HG02798 (cell line): ENCODE data around the gene PERM1.
A peak's percentile ranks its signal among the peaks of the same experiment; 100 is the strongest.
"Not testable (repeated sequence)": the region's sequence is repeated elsewhere in the genome, so short reads cannot be mapped to it uniquely, and the experiment has no call there.

Source experiments
- ATAC-seq: cut with Tn5 transposase; IDR thresholded peaks from one replicate; pipeline ENCODE4 v1.9.1; 2021; ENCODE audit warnings: mild to moderate bottlenecking; ENCODE audit not compliant: unreplicated experiment, poor library complexity

The PERM1 gene

DNA sequence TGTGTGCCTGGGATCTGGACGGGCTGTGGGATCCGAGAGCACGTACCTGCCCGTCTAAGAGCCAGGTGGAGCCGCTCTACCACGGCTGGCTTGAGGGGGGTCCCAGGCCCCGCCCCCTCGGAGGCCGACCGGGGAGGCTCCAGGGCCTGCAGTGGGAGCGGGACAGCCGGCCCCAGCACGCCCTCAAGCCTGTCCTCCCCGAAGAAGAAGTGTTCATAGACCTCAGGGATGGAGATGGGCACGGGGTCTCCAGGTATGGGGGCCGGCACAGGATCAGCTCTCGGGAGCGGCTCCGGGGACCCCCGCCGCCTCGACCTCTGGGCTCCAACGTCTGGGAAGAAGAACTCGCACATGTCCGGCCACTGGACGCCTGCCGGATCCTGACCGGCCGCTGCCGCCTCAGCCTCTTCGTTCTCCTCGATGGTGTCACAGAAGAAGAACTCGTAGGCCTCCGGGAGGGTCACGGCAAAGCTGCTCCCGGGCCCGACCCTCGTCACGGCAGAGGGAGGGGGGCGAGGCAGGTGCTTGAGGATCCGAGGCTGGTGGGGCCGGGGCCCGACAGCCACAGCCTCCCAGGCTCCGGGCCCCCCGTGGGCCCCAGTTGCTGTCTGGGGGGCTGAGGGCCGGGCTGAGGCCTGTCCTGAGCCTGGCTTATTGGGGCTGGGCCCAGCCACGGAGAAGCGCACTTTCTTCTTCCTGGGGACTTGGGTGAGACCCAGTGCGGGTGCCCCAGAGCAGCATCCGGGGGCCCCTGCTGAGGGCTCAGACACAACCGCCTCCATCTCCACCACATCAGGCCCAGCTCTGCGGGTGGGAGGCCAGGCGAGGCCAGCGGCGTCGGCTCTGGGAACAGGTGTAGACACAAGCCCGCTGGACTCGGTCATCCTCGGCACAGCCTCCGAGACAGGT is 2.8 kb downstream of the PERM1 start:
- ATAC-seq: no peak

DNA sequence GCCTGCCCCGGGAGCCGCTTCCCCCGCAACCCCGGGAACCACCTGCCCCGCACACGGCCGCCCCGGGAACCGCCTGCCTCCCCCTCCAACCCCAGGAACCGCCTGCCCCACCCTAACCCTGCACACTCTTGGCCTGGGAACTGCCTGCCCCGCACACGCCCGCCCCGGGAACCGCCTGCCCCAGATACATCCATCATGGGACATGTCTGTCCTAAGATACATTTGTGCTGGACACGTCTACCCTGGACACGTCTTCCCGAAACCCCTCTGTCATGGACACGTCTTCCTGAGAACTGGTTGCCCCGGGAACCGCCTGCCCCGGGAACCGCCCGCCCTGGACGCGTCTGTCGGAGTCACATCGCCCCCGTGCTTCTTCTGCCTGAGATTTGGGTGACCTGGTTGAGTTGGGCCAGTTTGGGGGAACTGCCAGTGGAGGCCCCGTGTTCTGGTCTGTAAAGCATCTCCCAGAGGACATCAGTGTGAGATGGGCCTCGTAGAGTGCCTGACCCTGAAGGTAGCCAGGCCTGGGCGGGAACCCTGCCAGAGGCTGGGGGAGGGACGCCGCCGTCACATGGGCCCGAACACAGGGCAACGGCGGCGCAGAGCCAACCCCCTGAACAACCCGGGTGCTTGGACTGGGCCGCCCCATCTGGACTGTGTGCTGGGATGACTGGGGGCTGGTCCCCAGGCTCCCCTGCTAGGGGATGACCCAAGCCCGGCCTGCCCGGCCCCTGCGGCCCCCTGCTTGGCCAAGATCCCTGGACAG is 3.6 kb downstream of the PERM1 start:
- no peak for ATAC-seq

DNA sequence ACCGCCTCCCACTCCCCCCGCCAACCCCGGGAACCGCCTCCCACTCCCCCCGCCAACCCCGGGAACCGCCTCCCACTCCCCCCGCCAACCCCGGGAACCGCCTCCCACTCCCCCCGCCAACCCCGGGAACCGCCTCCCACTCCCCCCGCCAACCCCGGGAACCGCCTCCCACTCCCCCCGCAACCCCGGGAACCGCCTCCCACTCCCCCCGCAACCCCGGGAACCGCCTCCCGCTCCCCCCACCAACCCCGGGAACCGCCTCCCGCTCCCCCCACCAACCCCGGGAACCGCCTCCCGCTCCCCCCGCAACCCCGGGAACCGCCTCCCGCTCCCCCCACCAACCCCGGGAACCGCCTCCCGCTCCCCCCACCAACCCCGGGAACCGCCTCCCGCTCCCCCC is 5.1 kb downstream of the PERM1 start:
- not testable (repeated sequence) for ATAC-seq

DNA sequence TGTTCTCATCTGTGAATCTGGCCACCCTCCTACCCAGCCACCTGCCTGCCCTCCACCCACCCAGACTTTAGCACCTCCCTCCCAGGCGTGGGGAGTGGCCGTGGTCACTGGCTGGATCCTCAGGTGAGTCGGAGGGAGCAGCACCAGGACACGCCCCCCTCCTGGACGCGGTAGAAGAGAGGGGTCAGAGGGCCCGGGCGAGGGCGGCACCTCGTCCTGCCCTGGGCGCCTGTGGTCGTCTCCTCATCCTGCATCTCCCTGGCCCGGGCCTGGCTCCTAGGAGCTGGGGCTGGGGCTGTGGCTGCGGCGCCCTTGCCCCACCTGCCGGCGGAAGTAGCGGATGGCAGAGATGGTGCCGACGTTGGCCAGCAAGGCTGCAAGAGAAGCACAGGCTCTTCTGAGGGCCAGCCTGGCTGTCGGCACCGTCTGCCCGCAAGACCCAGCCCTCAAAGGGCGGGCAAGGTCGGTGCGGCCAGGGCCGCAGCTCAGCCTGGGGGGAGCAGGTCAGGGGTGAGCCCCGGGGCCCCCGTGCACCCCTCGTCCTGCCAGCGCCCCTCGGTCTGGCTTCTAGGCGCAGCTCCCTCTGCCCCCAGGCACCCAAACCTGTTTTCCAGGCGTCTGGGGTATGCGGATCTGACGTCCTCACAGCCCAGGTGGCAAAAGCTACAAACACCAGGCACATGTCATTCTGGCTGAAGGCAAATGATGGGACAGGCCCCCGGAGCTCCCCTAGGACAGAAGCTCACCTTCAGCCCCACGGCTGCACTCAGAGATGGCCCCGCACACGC is 5.8 kb downstream of the PERM1 start:
- ATAC-seq: peak; percentile 49

GRCh38 chr1:975365-975764 is 6.5 kb downstream of the PERM1 start:
- no peak for ATAC-seq

DNA sequence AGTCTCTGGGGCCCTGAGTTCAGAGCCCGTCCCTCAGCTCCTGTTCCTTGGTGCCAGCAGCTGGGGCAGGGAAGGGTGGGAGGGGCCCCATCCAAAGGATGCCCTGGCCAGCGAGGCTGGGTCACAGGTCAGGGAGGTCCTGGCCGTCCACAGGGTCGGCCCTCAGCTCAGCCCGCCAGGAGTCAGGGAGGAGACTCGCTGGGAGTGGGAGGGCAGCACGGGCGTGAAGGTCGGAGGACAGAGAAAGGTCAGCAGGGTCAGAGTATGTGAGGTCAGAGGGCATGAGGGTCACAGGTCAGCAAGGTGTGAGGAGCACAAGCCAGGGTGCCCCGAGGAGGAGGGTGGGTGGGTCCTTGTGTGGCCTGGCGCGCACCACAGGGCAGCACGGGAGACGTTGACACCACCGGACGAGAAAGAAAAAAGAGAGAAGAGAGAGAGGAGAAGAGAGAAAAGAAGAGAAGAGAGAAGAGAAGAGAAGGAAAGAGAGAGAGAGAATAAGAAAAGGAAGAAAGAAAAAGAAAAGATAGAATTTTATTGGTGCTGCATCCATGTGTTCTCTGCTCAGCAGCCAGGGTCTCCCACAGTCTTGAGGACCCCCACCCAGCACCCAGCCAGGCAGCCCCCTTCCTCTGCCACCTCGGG is 7.1 kb downstream of the PERM1 start:
- ATAC-seq: no peak

DNA sequence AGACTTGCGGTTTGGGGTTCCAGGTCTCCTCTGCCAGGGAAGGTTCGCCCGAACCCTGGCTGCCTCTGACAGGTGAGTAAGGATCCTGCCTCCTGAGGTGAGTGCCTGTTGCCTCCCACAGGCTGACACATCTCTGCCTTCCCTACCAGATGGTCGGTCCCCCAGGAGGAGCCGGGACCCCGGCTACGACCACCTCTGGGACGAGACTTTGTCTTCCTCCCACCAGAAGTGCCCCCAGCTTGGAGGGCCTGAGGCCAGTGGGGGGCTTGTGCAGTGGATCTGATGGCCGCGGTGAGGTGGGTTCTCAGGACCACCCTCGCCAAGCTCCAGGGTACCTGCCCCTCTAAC is 7.6 kb downstream of the PERM1 start:
- ATAC-seq: no peak

- no peak for ATAC-seq
Observed at GRCh38 chr1:973459-974292, 8.2 kb downstream of the PERM1 start.

GRCh38 chr1:972726-973458 is 9.0 kb downstream of the PERM1 start:
- no peak for ATAC-seq

- ATAC-seq: no peak
Observed at GRCh38 chr1:971751-972506, 10.0 kb downstream of the PERM1 start.

GRCh38 chr1:970973-971730 is 10.7 kb downstream of the PERM1 start:
- ATAC-seq: no peak

DNA sequence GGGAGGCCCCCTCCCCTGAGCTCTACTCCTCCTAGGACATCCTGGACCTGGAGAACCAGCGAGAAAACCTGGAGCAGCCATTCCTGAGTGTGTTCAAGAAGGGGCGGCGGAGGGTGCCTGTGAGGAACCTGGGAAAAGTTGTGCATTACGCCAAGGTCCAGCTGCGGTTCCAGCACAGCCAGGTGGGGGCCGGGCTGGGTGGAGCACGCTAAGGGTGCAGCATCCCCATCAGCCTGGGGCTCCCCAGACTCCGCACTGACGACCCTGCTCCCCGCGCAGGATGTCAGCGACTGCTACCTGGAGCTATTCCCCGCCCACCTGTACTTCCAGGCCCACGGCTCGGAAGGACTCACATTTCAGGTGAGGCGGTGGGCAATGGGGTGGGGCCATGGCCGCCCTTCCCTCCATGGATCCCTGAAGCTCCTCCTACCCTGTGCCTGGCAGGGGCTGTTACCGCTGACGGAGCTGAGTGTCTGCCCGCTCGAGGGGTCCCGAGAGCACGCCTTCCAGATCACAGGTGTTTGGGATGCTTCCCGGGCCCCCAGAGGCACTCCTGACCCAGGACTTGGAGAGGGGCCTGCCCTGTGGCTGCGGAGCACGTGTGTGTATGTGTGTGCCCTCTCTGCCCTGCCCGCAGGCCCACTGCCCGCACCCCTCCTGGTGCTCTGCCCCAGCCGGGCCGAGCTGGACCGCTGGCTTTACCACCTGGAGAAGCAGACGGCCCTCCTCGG is 11.5 kb downstream of the PERM1 start:
- ATAC-seq: no peak

- ATAC-seq: no peak
Observed at GRCh38 chr1:969260-969855, 12.5 kb downstream of the PERM1 start.

GRCh38 chr1:967466-968343 is 14.2 kb downstream of the PERM1 start:
- ATAC-seq: no peak

DNA sequence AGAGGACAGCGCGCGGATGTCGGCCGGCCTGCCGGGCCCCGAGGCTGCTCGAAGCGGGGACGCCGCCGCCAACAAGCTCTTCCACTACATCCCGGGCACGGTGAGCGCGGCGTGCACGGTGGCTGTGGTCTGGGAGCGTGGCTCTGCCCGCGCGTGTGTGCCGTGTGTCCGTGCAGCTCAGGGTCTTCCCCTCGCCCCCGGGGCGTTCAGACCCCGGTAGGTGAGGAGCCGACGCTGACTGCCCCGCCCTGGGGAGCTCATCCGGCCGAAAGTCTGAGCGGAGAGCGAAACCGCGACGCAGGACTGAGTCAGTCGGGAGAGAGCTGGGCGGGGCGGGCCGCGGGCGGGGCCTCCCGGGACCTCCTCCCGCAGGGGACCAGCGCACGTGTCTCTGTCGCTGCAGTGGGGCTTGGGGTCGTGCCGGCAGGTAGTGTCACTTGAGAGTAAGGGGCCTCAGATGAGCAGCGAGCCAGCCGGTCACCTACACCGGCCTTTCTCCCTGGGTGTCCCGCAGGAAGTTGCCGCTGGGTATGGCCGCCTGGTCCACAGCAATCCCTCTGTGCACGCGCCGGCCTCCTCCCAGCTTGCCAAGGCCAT is 15.1 kb downstream of the PERM1 start:
- ATAC-seq: peak; percentile 54
